Left lung (tissue), 10 donors: Measurements from ENCODE around the gene IPO4. TPM values are rescaled to one million over a fixed set of nuclear protein-coding genes. Genes with fewer than 3 reads are reported as not detected.

Experiments used
- ATAC-seq: fragments of 200-7000 bp; cut with Tn5 transposase; one replicate; pipeline ENCODE4 v1.9.1; 2020; ENCODE audit warnings: moderate library complexity
- DNase-seq, 4 donors: peaks; one replicate each; pipeline ENCODE4 v3.0.0-alpha.2; 2013 to 2020
- H3K27ac ChIP-seq, 2 donors: fragments of 200-600 bp; sonication (generic) in 1 of 2; one replicate each; pipeline versions ENCODE4 v1.5.0 to v1.8.0; 2020 to 2021
- H3K27me3 ChIP-seq, 2 donors: fragments of 200-600 bp; sonication (generic) in 1 of 2; one replicate each; pipeline versions ENCODE4 v1.5.0 to v1.8.0; 2020 to 2021
- H3K36me3 ChIP-seq, 2 donors: fragments of 200-600 bp; sonication (generic) in 1 of 2; one replicate each; pipeline versions ENCODE4 v1.5.0 to v1.8.0; 2020 to 2021
- H3K4me1 ChIP-seq, 2 donors: fragments of 200-600 bp; one replicate each; pipeline ENCODE4 v1.8.0; 2021
- H3K4me3 ChIP-seq, 2 donors: fragments of 200-600 bp; sonication (generic) in 1 of 2; one replicate each; pipeline versions ENCODE4 v1.5.0 to v1.8.0; 2020 to 2021; ENCODE audit warnings: mild to moderate bottlenecking in 1 of 2
- H3K9me3 ChIP-seq, 2 donors: fragments of 200-600 bp; sonication (generic) in 1 of 2; one replicate each; pipeline versions ENCODE4 v1.5.0 to v1.8.0; 2020 to 2021
- CTCF ChIP-seq, 2 donors: fragments of 200-600 bp; sonication (generic) in 1 of 2; IDR thresholded peaks; one replicate each; pipeline versions ENCODE4 v1.5.0 to v1.8.0; 2021; ENCODE audit warnings: antibody characterized with exemption in 2 of 2
- intact Hi-C, 2 donors: fragments of 100-400 bp; cut with DNase I; formaldehyde crosslinking; loops; one replicate each; pipeline versions ENCODE4 v1.11.2 to v1.14.2; 2022
- polyA plus RNA-seq, 6 donors: library from polyadenylated mRNA; unstranded; fragments of 120-200 nt; gene quantifications; one replicate each; pipeline ENCODE4 v1.2.1, GENCODE V29; 2013; ENCODE audit not compliant: insufficient read length in 6 of 6
- total RNA-seq, 2 donors: library from RNA; stranded (reverse); fragmentation: NEBNext Ultra II Directional; extraction: Animal tissue kit (Norgen Biotek cat#: 25700); gene quantifications; one replicate each; pipeline ENCODE4 v1.2.1, GENCODE V29; 2021
- donor health status: DM: no; HTN: yes; CAD: no.
- donor health status: DM: no; HTN: no; CAD: no.

IPO4 gene
- total and polyA plus RNA-seq, 8 donors = 22.6 to 62.4 (median 29.0) TPM

GRCh38 chr14:24150993-24151392 lies 37.6 kb downstream of the IPO4 start:
- Histone ChIP-seq H3K36me3 (peaks cover 0 to 74% of the 10 kb centered on the region in 2 donors), H3K9me3 (no peaks in the 10 kb centered on the region), H3K27me3 (no peaks in the 10 kb centered on the region), H3K4me1 (peaks cover 6 to 27% of the 10 kb centered on the region in 2 donors), H3K27ac (no peak overlapping the region), H3K4me3 (no peak overlapping the region)
- intact Hi-C loops = no loop called here
- DNase-seq (no peak), ATAC-seq (no peak)
- no peak for TF ChIP-seq CTCF (IDR thresholded peaks at IDR 0.05)

- no peak for TF ChIP-seq CTCF (IDR thresholded peaks at IDR 0.05)
- DNase-seq = no peak
- Histone ChIP-seq H3K27me3 (no peaks in the 10 kb centered on the region), H3K27ac (no peak overlapping the region), H3K36me3 (peaks cover 0 to 70% of the 10 kb centered on the region in 2 donors), H3K9me3 (no peaks in the 10 kb centered on the region), H3K4me1 (peaks cover 9 to 31% of the 10 kb centered on the region in 2 donors), H3K4me3 (no peak overlapping the region)
- ATAC-seq = no peak
- intact Hi-C loops = no loop called here
Observed at GRCh38 chr14:24150567-24150966, 38.0 kb downstream of the IPO4 start.

GRCh38 chr14:24150061-24150460 lies 38.6 kb downstream of the IPO4 start:
- ATAC-seq = no peak
- no peak for DNase-seq
- H3K36me3 ChIP-seq = peaks cover 0 to 64% of the 10 kb centered on the region in 2 donors
- no peaks in the 10 kb centered on the region for H3K9me3 ChIP-seq
- TF ChIP-seq CTCF (IDR thresholded peaks at IDR 0.05) = no peak
- intact Hi-C loops = no loop called here
- no peak overlapping the region for H3K4me3 ChIP-seq
- H3K27me3 ChIP-seq = no peaks in the 10 kb centered on the region
- H3K4me1 ChIP-seq = peaks cover 12 to 36% of the 10 kb centered on the region in 2 donors
- H3K27ac ChIP-seq = no peak overlapping the region

GRCh38 chr14:24149302-24149969 lies 39.2 kb downstream of the IPO4 start:
- ATAC-seq (no peak), DNase-seq (peak in 1 of 4 donors; percentile 35)
- Histone ChIP-seq H3K27me3 (no peaks in the 10 kb centered on the region), H3K9me3 (no peaks in the 10 kb centered on the region), H3K27ac (no peak overlapping the region), H3K36me3 (peaks cover 0 to 60% of the 10 kb centered on the region in 2 donors), H3K4me3 (no peak overlapping the region), H3K4me1 (peaks cover 12 to 39% of the 10 kb centered on the region in 2 donors)
- intact Hi-C loops = no loop called here
- TF ChIP-seq CTCF (IDR thresholded peaks at IDR 0.05) = no peak

- DNase-seq (no peak), ATAC-seq (no peak)
- H3K27ac ChIP-seq = peak overlapping the region; percentile 57 to 95
- H3K27me3 ChIP-seq = no peaks in the 10 kb centered on the region
- intact Hi-C loops = no loop called here
- peaks cover 0 to 60% of the 10 kb centered on the region in 2 donors for H3K36me3 ChIP-seq
- peak overlapping the region; percentile 80 to 100 for H3K4me3 ChIP-seq
- H3K9me3 ChIP-seq = no peaks in the 10 kb centered on the region
- H3K4me1 ChIP-seq = peaks cover 12 to 45% of the 10 kb centered on the region in 2 donors
- no peak for TF ChIP-seq CTCF (IDR thresholded peaks at IDR 0.05)
Observed at GRCh38 chr14:24147761-24148428, 40.7 kb downstream of the IPO4 start.
